Smooth muscle cell (in vitro differentiated cells): ENCODE data around the gene CCDC77. TPM values are rescaled to one million over a fixed set of nuclear protein-coding genes. Genes with fewer than 3 reads are reported as not detected.

Source experiments
- DNase-seq: peaks from one replicate; lab custom pipeline; 2025; ENCODE audit not compliant: unreplicated experiment; lab: John Stamatoyannopoulos, UW
- H2AFZ ChIP-seq: fragments of 200-600 bp; sonication (generic); 2 replicates; pipeline ENCODE4 v1.6.0; 2016; ENCODE audit warnings: antibody characterized with exemption, low read depth, mild to moderate bottlenecking
- H3F3A ChIP-seq: fragments of 200-600 bp; sonication (generic); 2 replicates; pipeline ENCODE4 v1.6.0; 2017; ENCODE audit warnings: antibody characterized with exemption, low read depth
- H3K27ac ChIP-seq: fragments of 200-600 bp; sonication (generic); 2 replicates; pipeline ENCODE4 v1.5.1; 2016; ENCODE audit warnings: low read depth, mild to moderate bottlenecking
- H3K27me3 ChIP-seq: fragments of 200-600 bp; sonication (generic); 2 replicates; pipeline ENCODE4 v1.6.1; 2016; ENCODE audit warnings: low read depth, mild to moderate bottlenecking
- H3K36me3 ChIP-seq: fragments of 200-600 bp; sonication (generic); 2 replicates; pipeline ENCODE4 v1.5.1; 2016; ENCODE audit warnings: low read depth
- H3K4me1 ChIP-seq: fragments of 200-600 bp; sonication (generic); 2 replicates; pipeline ENCODE4 v1.5.1; 2016; ENCODE audit warnings: low read depth
- H3K4me2 ChIP-seq: fragments of 200-600 bp; sonication (generic); 2 replicates; pipeline ENCODE4 v1.6.0; 2016; ENCODE audit warnings: mild to moderate bottlenecking
- H3K4me3 ChIP-seq: fragments of 200-600 bp; sonication (generic); 2 replicates; pipeline ENCODE4 v1.5.1; 2016; ENCODE audit warnings: mild to moderate bottlenecking
- H3K79me2 ChIP-seq: fragments of 200-600 bp; sonication (generic); 2 replicates; pipeline ENCODE4 v1.6.0; 2016; ENCODE audit warnings: low read depth, mild to moderate bottlenecking
- H3K9ac ChIP-seq: fragments of 200-600 bp; sonication (generic); 2 replicates; pipeline ENCODE4 v1.6.0; 2016; ENCODE audit warnings: low read depth
- H3K9me3 ChIP-seq: fragments of 200-600 bp; sonication (generic); replicated peaks from 2 replicates; pipeline ENCODE4 v1.5.1; 2016; ENCODE audit warnings: low read depth
- H4K20me1 ChIP-seq: fragments of 200-600 bp; sonication (generic); 2 replicates; pipeline ENCODE4 v1.6.0; 2016; ENCODE audit warnings: low read depth
- WGBS: methylation state at CpG from one replicate; pipeline ENCODE4 v1.1.7; 2016; ENCODE audit warnings: low lambda C conversion rate; 5-methylcytosine and 5-hydroxymethylcytosine counted together
- polyA plus RNA-seq: library from polyadenylated mRNA; unstranded; fragments of >200 nt; fragmentation: Nextera tagmentation; extraction: Ambion mirVana; gene quantifications from 2 replicates; pipeline ENCODE4 v1.2.1, GENCODE V29; 2016
- total RNA-seq: library from RNA; depleted of rRNA; stranded (reverse); fragments of >200 nt; gene quantifications from 2 replicates; pipeline ENCODE4 v1.2.3, GENCODE V29; 2014
- TF ChIP-seq, protein P1 (sequence below): fragments of 200-600 bp; sonication (generic); IDR thresholded peaks from 2 replicates; pipeline ENCODE4 v1.5.1; 2017; ENCODE audit warnings: borderline replicate concordance, mild to moderate bottlenecking, antibody characterized with exemption; ENCODE audit not compliant: insufficient read depth, poor library complexity, severe bottlenecking

Gene CCDC77
- total and polyA plus RNA-seq, 2 experiments from 2014 or later, result 7.8 to 13.9 TPM

DNA sequence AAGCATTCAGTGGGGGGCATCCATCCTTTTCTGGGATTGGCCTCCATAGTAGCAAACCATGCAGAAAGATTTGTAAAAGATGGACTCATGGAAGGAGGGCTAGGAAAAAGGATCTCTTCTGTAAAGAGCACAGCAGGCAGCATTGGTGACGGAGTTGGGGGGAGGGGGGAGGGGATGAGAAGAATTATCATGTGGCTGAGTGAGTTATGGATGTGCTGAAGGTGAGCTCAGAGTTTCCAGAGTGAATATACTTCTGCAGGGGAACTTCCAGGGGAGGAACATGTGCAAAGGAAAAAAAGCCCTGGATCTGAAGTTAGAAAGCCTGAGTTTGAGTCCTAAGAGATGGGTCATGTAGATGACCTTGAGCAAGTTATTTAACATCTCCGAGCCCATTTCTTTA lies 54.4 kb downstream of the CCDC77 start:
- no peaks in the 10 kb centered on the region for H3K79me2 ChIP-seq
- no peak for DNase-seq
- no peak overlapping the region for H3K4me3 ChIP-seq
- H3K9ac ChIP-seq, result no peak overlapping the region
- H3F3A ChIP-seq, result peaks cover 6% of the 10 kb centered on the region
- no peaks in the 10 kb centered on the region for H3K9me3 ChIP-seq
- WGBS, result 56% methylated on average over 2 of the region's 2 CpGs
- H3K4me2 ChIP-seq, result no peak overlapping the region
- TF ChIP-seq, protein P1, sequence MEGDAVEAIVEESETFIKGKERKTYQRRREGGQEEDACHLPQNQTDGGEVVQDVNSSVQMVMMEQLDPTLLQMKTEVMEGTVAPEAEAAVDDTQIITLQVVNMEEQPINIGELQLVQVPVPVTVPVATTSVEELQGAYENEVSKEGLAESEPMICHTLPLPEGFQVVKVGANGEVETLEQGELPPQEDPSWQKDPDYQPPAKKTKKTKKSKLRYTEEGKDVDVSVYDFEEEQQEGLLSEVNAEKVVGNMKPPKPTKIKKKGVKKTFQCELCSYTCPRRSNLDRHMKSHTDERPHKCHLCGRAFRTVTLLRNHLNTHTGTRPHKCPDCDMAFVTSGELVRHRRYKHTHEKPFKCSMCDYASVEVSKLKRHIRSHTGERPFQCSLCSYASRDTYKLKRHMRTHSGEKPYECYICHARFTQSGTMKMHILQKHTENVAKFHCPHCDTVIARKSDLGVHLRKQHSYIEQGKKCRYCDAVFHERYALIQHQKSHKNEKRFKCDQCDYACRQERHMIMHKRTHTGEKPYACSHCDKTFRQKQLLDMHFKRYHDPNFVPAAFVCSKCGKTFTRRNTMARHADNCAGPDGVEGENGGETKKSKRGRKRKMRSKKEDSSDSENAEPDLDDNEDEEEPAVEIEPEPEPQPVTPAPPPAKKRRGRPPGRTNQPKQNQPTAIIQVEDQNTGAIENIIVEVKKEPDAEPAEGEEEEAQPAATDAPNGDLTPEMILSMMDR, result no peak
- H2AFZ ChIP-seq, result no peak overlapping the region
- H3K27ac ChIP-seq, result no peak overlapping the region
- H3K4me1 ChIP-seq, result peaks cover 9% of the 10 kb centered on the region
- H3K27me3 ChIP-seq, result peaks cover 19% of the 10 kb centered on the region
- H4K20me1 ChIP-seq, result no peaks in the 10 kb centered on the region
- H3K36me3 ChIP-seq, result no peaks in the 10 kb centered on the region

DNA sequence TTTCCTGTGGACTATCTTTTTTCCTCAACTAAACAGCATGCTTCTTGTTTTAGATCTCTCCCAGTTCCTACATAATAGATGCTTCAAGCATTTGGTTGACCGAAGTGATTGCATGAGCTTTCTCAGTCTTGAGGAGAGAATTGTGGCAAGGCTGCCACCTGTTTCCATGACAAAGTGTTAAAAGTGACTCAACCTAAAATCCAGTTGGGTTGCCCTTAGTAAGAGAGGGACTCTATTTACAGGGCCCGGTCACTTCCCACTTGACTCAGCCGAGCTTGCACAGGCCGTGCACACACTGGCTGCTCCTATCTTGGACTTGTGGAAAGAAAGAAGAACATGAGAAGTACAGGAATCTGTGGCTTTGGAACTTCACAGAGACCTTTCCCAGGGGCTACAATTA lies 56.2 kb downstream of the CCDC77 start:
- peaks cover 10% of the 10 kb centered on the region for H3F3A ChIP-seq
- H3K27me3 ChIP-seq, result peaks cover 30% of the 10 kb centered on the region
- no peaks in the 10 kb centered on the region for H4K20me1 ChIP-seq
- no peak overlapping the region for H3K9ac ChIP-seq
- H2AFZ ChIP-seq, result no peak overlapping the region
- H3K4me3 ChIP-seq, result no peak overlapping the region
- TF ChIP-seq, protein P1, result no peak
- 82% methylated on average over 4 of the region's 4 CpGs for WGBS
- H3K9me3 ChIP-seq, result no peaks in the 10 kb centered on the region
- H3K36me3 ChIP-seq, result no peaks in the 10 kb centered on the region
- no peak for DNase-seq
- no peak overlapping the region for H3K4me2 ChIP-seq
- H3K79me2 ChIP-seq, result no peaks in the 10 kb centered on the region
- peaks cover 16% of the 10 kb centered on the region for H3K4me1 ChIP-seq
- H3K27ac ChIP-seq, result no peak overlapping the region

DNA sequence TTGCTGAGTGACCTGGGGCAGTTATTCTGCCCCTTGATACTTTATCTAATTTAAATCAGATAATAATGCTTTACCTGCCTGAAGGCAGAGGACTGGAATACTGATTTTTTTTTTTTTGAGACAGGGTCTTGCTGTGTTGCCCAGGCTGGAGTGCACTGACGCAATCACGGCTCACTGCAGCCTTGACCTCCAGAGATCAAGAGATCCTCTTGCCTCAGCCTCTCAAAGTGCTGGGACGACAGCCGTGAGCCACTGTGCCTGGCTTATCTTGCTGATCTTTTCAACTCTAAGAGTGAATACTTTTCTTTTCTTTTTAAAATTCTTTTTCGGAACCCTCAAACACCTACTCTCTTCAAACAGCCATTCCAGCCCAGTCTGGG lies 57.6 kb downstream of the CCDC77 start:
- H3K9ac ChIP-seq, result no peak overlapping the region
- no peaks in the 10 kb centered on the region for H3K79me2 ChIP-seq
- H3K27ac ChIP-seq, result no peak overlapping the region
- H3K9me3 ChIP-seq, result no peaks in the 10 kb centered on the region
- peaks cover 16% of the 10 kb centered on the region for H3K4me1 ChIP-seq
- peak overlapping the region; percentile 75 for H2AFZ ChIP-seq
- H3K4me2 ChIP-seq, result peak overlapping the region; percentile 93
- TF ChIP-seq, protein P1, result no peak
- H3K27me3 ChIP-seq, result peaks cover 30% of the 10 kb centered on the region
- H4K20me1 ChIP-seq, result no peaks in the 10 kb centered on the region
- no peak for DNase-seq
- WGBS, result 79% methylated on average over 5 of the region's 5 CpGs
- no peaks in the 10 kb centered on the region for H3K36me3 ChIP-seq
- peaks cover 10% of the 10 kb centered on the region for H3F3A ChIP-seq
- H3K4me3 ChIP-seq, result peak overlapping the region; percentile 63
